ENCODE results near the gene TSPAN8.
"Not testable (repeated sequence)": the region's sequence is repeated elsewhere in the genome, so short reads cannot be mapped to it uniquely, and the experiment has no call there.

The TSPAN8 gene
- 0 reads per million in 2 donors for total RNA-seq

GRCh38 chr12:71157601-71158233 lies at the start of gene TSPAN8:
TSS of gene TSPAN8 (minus strand) at chr12:71157999. CDS start at chr12:71157678, 321 bp downstream.
- no peak for DNase-seq

- DNase-seq, result no peak
These were observed 43.4 kb upstream of the TSPAN8 start for GRCh38 chr12:71201136-71201679.

- no peak for DNase-seq
These were observed 42.9 kb upstream of the TSPAN8 start for GRCh38 chr12:71200706-71201105.

- no peak for DNase-seq
These were observed 39.7 kb upstream of the TSPAN8 start for GRCh38 chr12:71197460-71197859.

- no peak for DNase-seq
These were observed 37.6 kb upstream of the TSPAN8 start for GRCh38 chr12:71195338-71195896.

- DNase-seq, result no peak
These were observed 36.9 kb upstream of the TSPAN8 start for GRCh38 chr12:71194657-71195056.

- DNase-seq, result no peak
These were observed 35.2 kb upstream of the TSPAN8 start for GRCh38 chr12:71193041-71193440.

- no peak for DNase-seq
These were observed 33.9 kb upstream of the TSPAN8 start for GRCh38 chr12:71191509-71192196.

GRCh38 chr12:71190822-71191221 lies 33.0 kb upstream of the TSPAN8 start:
- DNase-seq, result no peak

- no peak for DNase-seq
These were observed 29.6 kb upstream of the TSPAN8 start for GRCh38 chr12:71187379-71187778.

GRCh38 chr12:71186571-71187288 lies 28.9 kb upstream of the TSPAN8 start:
- DNase-seq, result no peak

GRCh38 chr12:71183846-71184245 lies 26.0 kb upstream of the TSPAN8 start:
- DNase-seq, result no peak

- no peak for DNase-seq
These were observed 25.2 kb upstream of the TSPAN8 start for GRCh38 chr12:71183018-71183417.

GRCh38 chr12:71178162-71178561 lies 20.4 kb upstream of the TSPAN8 start:
- DNase-seq, result no peak

- DNase-seq, result no peak
These were observed 17.0 kb upstream of the TSPAN8 start for GRCh38 chr12:71174825-71175224.

GRCh38 chr12:71174146-71174545 lies 16.3 kb upstream of the TSPAN8 start:
- DNase-seq, result no peak

- no peak for DNase-seq
These were observed 12.7 kb upstream of the TSPAN8 start for GRCh38 chr12:71170456-71170855.

- DNase-seq, result no peak
These were observed 11.5 kb upstream of the TSPAN8 start for GRCh38 chr12:71169286-71169685.

- no peak for DNase-seq
These were observed 9.2 kb upstream of the TSPAN8 start for GRCh38 chr12:71166862-71167496.

- no peak for DNase-seq
These were observed 8.5 kb upstream of the TSPAN8 start for GRCh38 chr12:71166280-71166679.

- not testable (repeated sequence) for DNase-seq
These were observed 8.0 kb upstream of the TSPAN8 start for GRCh38 chr12:71165780-71166179.

- DNase-seq, result no peak
These were observed 6.9 kb upstream of the TSPAN8 start for GRCh38 chr12:71164568-71165197.

All from T-helper 2 cell (primary cell).